Adrenal gland (tissue), 12 donors: Measurements from ENCODE around the gene OR8G1. TPM values are rescaled to one million over a fixed set of nuclear protein-coding genes. Genes with fewer than 3 reads are reported as not detected.

Experiments used
- DNase-seq, 7 donors: peaks; one replicate each; pipeline ENCODE4 v3.0.0-alpha.2; 2019 to 2020
- H3K27ac ChIP-seq, 5 donors: fragments of 200-600 bp; sonication (generic) in 4 of 5; 1 replicate in 3 of 5; 2 replicates in 2 of 5; pipeline versions ENCODE4 v1.5.1 to v1.8.0; 2016 to 2020; ENCODE audit warnings: mild to moderate bottlenecking in 1 of 5
- H3K27me3 ChIP-seq: fragments of 200-600 bp; 2 replicates; pipeline ENCODE4 v1.8.0; 2021
- H3K36me3 ChIP-seq, 2 donors: fragments of 200-600 bp; replicated peaks in 1 of 2; 1 replicate in 1 of 2; 2 replicates in 1 of 2; pipeline versions ENCODE4 v1.5.1 to v1.8.0; 2018 to 2022
- H3K4me1 ChIP-seq, 2 donors: fragments of 200-600 bp; replicated peaks in 1 of 2; 1 replicate in 1 of 2; 2 replicates in 1 of 2; pipeline versions ENCODE4 v1.5.1 to v1.8.0; 2018 to 2021
- H3K4me3 ChIP-seq, 4 donors: fragments of 200-600 bp; sonication (generic) in 3 of 4; one replicate each; pipeline ENCODE4 v1.5.1; 2016 to 2018
- H3K9me3 ChIP-seq, 3 donors: fragments of 200-600 bp; sonication (generic) in 1 of 3; replicated peaks in 1 of 3; 1 replicate in 2 of 3; 2 replicates in 1 of 3; pipeline versions ENCODE4 v1.5.1 to v1.8.0; 2016 to 2021
- POLR2A ChIP-seq, 2 donors: fragments of 450-650 bp; IDR thresholded peaks; one replicate each; pipeline ENCODE4 v1.6.1; 2017; ENCODE audit warnings: antibody characterized with exemption in 2 of 2, mild to moderate bottlenecking in 2 of 2, moderate library complexity in 1 of 2
- whole genome bisulfite sequencing, 4 donors: extraction: QIAGEN DNeasy Blood & Tissue Kit in 2 of 4; methylation state at CpG; one replicate each; pipeline versions ENCODE4 v1.1.5 to v1.1.7; 2013 to 2017; 5-methylcytosine and 5-hydroxymethylcytosine counted together
- intact Hi-C, 2 donors: fragments of 100-400 bp; cut with DNase I; formaldehyde crosslinking; loops; one replicate each; pipeline versions ENCODE4 v1.14.1 to v1.15.0; 2022 to 2023
- polyA plus RNA-seq, 3 donors: library from polyadenylated mRNA; stranded (reverse); fragments of 200-250 nt in 2 of 3; fragments of 350-450 nt in 1 of 3; fragmentation: Illumina TruSeq in 1 of 3; extraction: RNeasy Lipid Tissue Mini Kit (QIAGEN cat#74804) in 1 of 3; gene quantifications; one replicate each; pipeline ENCODE4 v1.2.3, GENCODE V29; 2013 to 2014
- total RNA-seq, 9 donors: library from RNA; depleted of rRNA in 4 of 9; stranded (reverse); fragments of >200 nt in 4 of 9; fragments of 120-200 nt in 1 of 9; fragmentation: NEBNext Ultra II Directional in 1 of 9; extraction: Animal tissue kit (Norgen Biotek cat#: 25700) in 1 of 9; gene quantifications; one replicate each; pipeline versions ENCODE4 v1.1.0 to v1.2.4, GENCODE V29; 2013 to 2023
- TF ChIP-seq, protein P1 (sequence below), 6 experiments: fragments of 450-650 bp in 4 of 6; fragments of 200-600 bp in 2 of 6; sonication (generic) in 1 of 6; IDR thresholded peaks; 1 replicate in 5 of 6; 2 replicates in 1 of 6; pipeline versions ENCODE4 v1.5.1 to v1.8.0; 2016 to 2021; ENCODE audit warnings: antibody characterized with exemption in 6 of 6, mild to moderate bottlenecking in 2 of 6, moderate library complexity in 1 of 6
- donor health status: healthy with polysubstance abuse.
- donor health status: Bipolar disorder and iron deficiency.
- donor health status: DM: yes; HTN: yes; CAD: no.
- donor health status: DM: no; HTN: no; CAD: no.
- donor health status: DM: no; HTN: no; CAD: no.
- donor health status: DM: yes; HTN: yes; CAD: no.

The OR8G1 gene
- total and polyA plus RNA-seq, 12 donors, result not detected

DNA sequence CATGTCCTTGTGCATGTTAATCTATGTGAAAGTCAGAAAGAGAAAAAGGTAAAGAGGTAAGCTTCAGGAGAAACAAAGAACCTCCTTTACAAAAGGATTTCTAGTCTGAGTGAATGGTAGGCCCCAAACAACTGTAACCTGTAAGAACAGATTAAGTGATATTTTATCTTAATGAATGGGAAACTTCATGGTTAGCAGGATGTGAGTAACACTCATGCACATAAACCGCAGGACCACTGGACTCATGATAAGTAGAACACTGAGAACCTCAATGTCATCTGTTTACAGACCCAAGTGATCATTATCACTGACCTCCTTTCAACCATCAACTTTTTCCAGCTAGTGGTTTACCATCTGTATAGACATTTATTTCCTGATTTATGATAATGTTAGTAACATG is 35.2 kb downstream of the OR8G1 start:
- 41 to 63% (median 54%) methylated on average over 1 of the region's 1 CpG for WGBS, 4 donors
- no peaks in the 10 kb centered on the region for H3K9me3 ChIP-seq
- H3K36me3 ChIP-seq, result no peaks in the 10 kb centered on the region
- no peaks in the 10 kb centered on the region for H3K27me3 ChIP-seq
- H3K4me3 ChIP-seq, result no peak overlapping the region
- no peak for DNase-seq
- no peak overlapping the region for H3K27ac ChIP-seq
- no peaks in the 10 kb centered on the region for H3K4me1 ChIP-seq
- TF ChIP-seq, protein P1, sequence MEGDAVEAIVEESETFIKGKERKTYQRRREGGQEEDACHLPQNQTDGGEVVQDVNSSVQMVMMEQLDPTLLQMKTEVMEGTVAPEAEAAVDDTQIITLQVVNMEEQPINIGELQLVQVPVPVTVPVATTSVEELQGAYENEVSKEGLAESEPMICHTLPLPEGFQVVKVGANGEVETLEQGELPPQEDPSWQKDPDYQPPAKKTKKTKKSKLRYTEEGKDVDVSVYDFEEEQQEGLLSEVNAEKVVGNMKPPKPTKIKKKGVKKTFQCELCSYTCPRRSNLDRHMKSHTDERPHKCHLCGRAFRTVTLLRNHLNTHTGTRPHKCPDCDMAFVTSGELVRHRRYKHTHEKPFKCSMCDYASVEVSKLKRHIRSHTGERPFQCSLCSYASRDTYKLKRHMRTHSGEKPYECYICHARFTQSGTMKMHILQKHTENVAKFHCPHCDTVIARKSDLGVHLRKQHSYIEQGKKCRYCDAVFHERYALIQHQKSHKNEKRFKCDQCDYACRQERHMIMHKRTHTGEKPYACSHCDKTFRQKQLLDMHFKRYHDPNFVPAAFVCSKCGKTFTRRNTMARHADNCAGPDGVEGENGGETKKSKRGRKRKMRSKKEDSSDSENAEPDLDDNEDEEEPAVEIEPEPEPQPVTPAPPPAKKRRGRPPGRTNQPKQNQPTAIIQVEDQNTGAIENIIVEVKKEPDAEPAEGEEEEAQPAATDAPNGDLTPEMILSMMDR (IDR thresholded peaks at IDR 0.05), result no peak
- TF ChIP-seq POLR2A (IDR thresholded peaks at IDR 0.05), result no peak
- intact Hi-C loops, result no loop called here

DNA sequence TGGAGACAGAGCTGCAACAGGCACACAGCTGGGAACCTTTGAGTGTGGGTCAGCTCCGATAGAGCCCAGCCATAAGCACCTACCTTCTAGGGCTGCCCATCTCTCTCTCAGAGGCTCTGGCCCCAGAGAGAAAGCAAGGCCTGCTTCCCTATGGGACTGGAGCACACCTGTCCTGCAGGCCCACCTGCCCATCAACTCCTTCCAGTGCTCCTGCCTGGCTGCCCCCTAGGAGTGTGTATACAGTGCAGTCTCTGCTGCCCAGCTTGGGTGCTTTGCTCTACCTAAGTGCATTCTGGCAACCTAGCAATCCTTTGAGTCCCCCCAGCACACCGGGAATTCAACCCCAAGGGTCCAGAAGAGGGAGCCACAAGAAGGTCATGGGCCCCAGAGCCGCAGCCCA is 36.3 kb downstream of the OR8G1 start:
- Histone ChIP-seq H3K9me3 (no peaks in the 10 kb centered on the region), H3K36me3 (no peaks in the 10 kb centered on the region), H3K27me3 (no peaks in the 10 kb centered on the region), H3K27ac (no peak overlapping the region), H3K4me1 (no peaks in the 10 kb centered on the region), H3K4me3 (no peak overlapping the region)
- TF ChIP-seq, protein P1 (IDR thresholded peaks at IDR 0.05), result no peak
- no peak for TF ChIP-seq POLR2A (IDR thresholded peaks at IDR 0.05)
- 79 to 93% (median 86%) methylated on average over 2 to 3 of the region's 3 CpGs for WGBS, 4 donors
- intact Hi-C loops, result no loop called here
- DNase-seq, result no peak

DNA sequence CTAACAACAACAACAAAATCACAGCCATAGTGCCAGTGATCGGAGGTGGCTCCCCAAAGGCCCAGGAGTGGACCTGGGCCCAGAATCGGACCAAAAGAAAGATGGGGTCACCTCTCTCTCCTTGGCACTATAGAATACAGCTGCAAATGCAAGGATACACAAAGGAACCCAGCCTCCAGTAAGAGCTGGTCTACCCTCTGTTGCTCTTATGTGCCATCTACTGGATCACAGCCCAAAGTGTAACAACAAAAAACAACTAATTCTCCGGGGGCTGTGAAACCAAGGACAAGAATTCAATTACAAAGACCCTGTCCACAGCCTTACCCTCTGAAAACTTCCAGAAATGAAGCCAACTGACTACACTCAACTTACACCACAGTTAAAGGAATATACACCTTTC is 36.9 kb downstream of the OR8G1 start:
- no peak for DNase-seq
- Histone ChIP-seq H3K36me3 (no peaks in the 10 kb centered on the region), H3K4me3 (no peak overlapping the region), H3K4me1 (no peaks in the 10 kb centered on the region), H3K27me3 (no peaks in the 10 kb centered on the region), H3K9me3 (no peaks in the 10 kb centered on the region), H3K27ac (no peak overlapping the region)
- TF ChIP-seq, protein P1 (IDR thresholded peaks at IDR 0.05), result no peak
- TF ChIP-seq POLR2A (IDR thresholded peaks at IDR 0.05), result no peak
- intact Hi-C loops, result no loop called here
- WGBS, 4 donors, result 56 to 71% (median 65%) methylated on average over 3 of the region's 3 CpGs

DNA sequence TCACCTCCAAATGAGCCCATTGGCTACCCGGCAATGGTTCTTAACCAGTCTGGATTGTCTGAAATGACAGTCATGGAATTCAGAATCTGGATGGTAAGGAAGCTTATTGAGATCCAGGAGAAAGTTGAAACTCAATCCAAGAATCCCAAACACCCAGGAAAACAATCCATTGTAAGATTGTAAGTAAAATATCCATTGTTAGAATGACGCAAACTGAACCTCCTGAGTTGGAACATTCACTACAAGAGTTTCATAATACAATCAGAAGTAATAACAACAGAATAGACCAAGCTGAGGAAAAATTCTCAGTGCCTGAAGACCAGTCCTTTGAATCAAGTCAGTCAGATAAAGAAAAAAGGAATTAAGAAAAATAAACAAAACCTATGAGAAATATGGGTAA is 37.4 kb downstream of the OR8G1 start:
- H3K4me3 ChIP-seq, result no peak overlapping the region
- no peak overlapping the region for H3K27ac ChIP-seq
- 44 to 81% (median 61%) methylated on average over 2 of the region's 2 CpGs for WGBS, 4 donors
- TF ChIP-seq, protein P1 (IDR thresholded peaks at IDR 0.05), result no peak
- no peak for TF ChIP-seq POLR2A (IDR thresholded peaks at IDR 0.05)
- DNase-seq, result no peak
- H3K9me3 ChIP-seq, result no peaks in the 10 kb centered on the region
- H3K27me3 ChIP-seq, result no peaks in the 10 kb centered on the region
- no peaks in the 10 kb centered on the region for H3K36me3 ChIP-seq
- intact Hi-C loops, result no loop called here
- H3K4me1 ChIP-seq, result no peaks in the 10 kb centered on the region
